ENCODE data around the gene EDA2R.

- TF ChIP-seq, protein P1, sequence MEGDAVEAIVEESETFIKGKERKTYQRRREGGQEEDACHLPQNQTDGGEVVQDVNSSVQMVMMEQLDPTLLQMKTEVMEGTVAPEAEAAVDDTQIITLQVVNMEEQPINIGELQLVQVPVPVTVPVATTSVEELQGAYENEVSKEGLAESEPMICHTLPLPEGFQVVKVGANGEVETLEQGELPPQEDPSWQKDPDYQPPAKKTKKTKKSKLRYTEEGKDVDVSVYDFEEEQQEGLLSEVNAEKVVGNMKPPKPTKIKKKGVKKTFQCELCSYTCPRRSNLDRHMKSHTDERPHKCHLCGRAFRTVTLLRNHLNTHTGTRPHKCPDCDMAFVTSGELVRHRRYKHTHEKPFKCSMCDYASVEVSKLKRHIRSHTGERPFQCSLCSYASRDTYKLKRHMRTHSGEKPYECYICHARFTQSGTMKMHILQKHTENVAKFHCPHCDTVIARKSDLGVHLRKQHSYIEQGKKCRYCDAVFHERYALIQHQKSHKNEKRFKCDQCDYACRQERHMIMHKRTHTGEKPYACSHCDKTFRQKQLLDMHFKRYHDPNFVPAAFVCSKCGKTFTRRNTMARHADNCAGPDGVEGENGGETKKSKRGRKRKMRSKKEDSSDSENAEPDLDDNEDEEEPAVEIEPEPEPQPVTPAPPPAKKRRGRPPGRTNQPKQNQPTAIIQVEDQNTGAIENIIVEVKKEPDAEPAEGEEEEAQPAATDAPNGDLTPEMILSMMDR (IDR thresholded peaks at IDR 0.05), result no peak
- no peak for TF ChIP-seq POLR2A (IDR thresholded peaks at IDR 0.05)
Observed at GRCh38 chrX:66675541-66675940, 36.7 kb upstream of the EDA2R start.

Measured in uterus (tissue), 2 donors.